Measurements from ENCODE around the gene ZFYVE28. TPM values are rescaled to one million over a fixed set of nuclear protein-coding genes. Genes with fewer than 3 reads are reported as not detected.
A peak's percentile ranks its signal among the peaks of the same experiment; 100 is the strongest.

ZFYVE28 gene
- total RNA-seq, 1 donor from 2014 or later: 5.6 TPM

DNA sequence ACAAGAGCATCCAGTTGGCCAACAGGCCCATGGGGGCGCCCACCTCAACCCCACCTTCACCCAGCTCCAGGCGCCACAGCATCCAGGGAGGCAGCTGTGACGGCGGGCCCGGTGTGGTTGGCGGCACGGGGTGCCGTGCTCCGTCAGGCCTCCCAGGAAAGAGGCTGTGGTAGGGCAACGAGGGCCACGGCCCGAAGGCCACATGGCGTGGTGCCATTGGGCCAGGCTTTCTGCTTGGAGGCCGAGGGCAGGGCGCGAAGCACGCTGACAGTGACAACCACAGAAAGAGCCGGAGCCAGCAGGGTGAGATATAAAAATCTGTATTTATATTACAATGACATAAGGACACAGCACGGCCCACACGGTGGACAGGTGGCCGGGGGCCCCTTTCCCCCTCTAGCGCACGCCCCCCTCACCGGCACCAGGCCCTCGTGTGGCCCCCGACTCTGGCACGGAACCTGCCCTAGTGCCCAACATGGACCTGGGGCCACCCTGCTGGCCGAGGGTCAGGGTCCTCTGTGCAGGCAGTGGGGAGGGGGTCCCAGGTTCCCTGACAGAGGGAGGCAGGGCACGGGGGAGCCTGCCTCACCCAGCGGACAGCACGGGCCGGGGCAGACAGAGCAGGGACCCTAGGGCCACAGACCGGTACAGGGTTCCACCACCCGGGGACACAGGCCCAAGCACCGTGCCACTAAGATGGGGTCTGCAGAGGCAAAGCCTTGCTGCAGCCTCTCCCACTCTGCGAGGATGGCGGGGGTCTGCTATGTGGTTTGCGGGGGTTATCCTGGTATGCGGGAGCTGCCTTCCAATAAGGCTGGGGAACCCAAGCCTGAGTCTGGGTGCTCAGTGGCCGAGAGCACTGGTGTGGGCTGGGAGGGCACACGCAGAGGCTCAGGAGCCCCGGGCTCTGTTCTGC lies 171.1 kb downstream of the ZFYVE28 start:
- intact Hi-C loops (cut with micrococcal nuclease): no loop called here
- Histone ChIP-seq H3K9me3 (replicated peaks) (no peaks in the 10 kb centered on the region), H3K4me3 (no peak overlapping the region), H3K4me1 (peaks cover 42% of the 10 kb centered on the region), H3K27ac (replicated peaks) (no peak overlapping the region), H3K36me3 (peaks cover 48% of the 10 kb centered on the region), H3K27me3 (ENCODE audit: low read depth) (no peaks in the 10 kb centered on the region)
- DNase-seq: peak; percentile 22
- TF ChIP-seq, protein P1, sequence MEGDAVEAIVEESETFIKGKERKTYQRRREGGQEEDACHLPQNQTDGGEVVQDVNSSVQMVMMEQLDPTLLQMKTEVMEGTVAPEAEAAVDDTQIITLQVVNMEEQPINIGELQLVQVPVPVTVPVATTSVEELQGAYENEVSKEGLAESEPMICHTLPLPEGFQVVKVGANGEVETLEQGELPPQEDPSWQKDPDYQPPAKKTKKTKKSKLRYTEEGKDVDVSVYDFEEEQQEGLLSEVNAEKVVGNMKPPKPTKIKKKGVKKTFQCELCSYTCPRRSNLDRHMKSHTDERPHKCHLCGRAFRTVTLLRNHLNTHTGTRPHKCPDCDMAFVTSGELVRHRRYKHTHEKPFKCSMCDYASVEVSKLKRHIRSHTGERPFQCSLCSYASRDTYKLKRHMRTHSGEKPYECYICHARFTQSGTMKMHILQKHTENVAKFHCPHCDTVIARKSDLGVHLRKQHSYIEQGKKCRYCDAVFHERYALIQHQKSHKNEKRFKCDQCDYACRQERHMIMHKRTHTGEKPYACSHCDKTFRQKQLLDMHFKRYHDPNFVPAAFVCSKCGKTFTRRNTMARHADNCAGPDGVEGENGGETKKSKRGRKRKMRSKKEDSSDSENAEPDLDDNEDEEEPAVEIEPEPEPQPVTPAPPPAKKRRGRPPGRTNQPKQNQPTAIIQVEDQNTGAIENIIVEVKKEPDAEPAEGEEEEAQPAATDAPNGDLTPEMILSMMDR (IDR thresholded peaks at IDR 0.05; ENCODE audit: borderline replicate concordance): no peak

DNA sequence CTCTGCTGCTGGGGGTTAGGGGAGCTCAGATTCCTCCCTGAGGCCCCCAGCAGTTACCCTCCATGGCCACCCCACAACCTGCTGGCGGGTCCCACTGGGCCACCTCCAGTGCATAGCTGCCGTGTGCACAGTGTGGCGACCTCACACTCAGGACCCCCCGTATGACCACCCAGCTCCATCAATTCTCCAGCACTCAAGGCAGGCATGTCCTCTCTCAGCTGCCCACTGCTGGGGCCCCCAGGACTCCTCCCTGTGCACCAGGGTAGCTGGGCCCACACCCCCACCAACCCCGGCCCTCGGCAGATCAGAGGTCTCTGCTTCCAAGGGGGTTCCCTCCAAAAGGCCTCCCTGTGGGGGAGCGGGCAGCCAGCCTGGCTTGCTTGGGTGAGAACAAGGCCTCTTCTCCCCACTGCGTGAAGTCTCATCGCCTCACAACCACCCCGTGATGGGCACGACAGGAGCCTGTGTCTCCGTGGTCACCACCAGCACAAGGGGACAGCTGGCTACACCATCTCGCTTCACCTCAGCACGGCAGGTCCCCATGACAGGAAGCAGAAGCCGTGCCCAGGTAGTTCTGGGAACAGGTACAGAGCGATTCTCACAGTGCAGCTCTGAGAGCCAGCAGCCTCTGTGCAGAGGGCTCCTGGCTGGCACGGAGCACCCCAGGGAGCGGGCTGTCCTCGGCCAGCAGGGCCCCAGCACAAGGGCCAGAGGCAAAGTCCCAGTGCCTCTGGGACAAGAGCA lies 171.9 kb downstream of the ZFYVE28 start:
- Histone ChIP-seq H3K36me3 (peaks cover 39% of the 10 kb centered on the region), H3K27ac (replicated peaks) (no peak overlapping the region), H3K4me3 (no peak overlapping the region), H3K27me3 (ENCODE audit: low read depth) (no peaks in the 10 kb centered on the region), H3K4me1 (peaks cover 46% of the 10 kb centered on the region), H3K9me3 (replicated peaks) (no peaks in the 10 kb centered on the region)
- intact Hi-C loops (cut with micrococcal nuclease): no loop called here
- DNase-seq: no peak
- TF ChIP-seq, protein P1 (IDR thresholded peaks at IDR 0.05; ENCODE audit: borderline replicate concordance): no peak

DNA sequence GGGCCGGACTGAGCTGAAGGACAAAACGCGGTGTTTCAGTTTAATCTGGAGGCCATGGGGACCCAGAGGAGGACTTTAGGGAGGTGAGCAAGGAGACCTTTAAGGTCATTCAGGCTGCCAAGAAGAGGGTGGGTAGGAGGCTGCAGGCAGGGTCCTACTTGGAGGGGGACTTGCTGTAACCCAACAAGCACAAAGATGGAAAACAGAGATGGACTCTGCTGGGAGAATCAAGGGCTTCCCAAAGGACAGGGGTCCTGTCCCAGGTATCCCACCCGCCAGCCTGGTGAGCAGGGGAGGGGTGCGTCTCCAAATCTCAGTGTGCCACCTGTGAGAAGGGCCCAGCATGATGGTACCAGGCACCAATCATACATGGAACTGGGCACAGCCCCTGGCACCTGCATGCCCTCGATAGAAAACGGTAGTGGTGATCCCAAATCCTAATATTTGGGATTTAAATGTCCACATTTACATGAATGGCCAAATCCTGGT lies 172.6 kb downstream of the ZFYVE28 start:
- H3K27ac ChIP-seq (replicated peaks): peak overlapping the region; percentile 71
- no peak for DNase-seq
- H3K4me3 ChIP-seq: no peak overlapping the region

DNA sequence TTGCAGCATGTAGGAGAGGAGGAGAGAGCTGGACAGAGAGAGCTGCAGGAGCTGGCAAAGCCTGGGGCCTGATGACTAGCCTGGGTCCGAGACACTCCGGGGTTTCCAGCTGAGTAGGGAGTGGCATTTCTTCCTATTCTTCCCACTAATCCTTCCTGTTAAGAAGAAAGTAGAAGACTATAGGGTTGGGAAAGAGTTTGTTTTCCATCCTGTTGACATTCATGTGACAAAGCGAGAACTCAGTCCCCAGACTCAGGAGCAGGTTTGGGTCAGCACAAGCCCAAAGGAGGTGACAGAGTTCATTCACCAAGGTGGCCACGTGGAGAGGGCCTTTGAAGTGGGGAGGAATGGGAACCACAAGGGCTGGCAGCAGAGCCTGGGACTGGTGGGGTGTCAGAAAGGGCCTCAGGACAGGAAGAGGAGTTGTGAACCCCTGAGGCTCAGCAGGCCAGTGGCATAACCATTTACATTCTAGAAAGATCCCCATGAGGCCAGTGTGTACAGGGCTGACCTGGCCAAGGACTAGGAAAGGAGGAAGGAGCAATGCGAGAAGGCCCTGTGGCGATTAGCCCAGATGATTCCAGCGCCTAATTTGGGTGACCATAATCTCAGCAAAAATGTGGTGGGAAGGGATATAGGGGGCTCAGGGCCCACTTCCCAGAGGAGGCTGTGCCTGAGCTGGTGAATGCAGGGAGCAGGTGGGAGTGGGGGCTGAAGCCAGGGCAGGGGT lies 173.2 kb downstream of the ZFYVE28 start:
- H3K27ac ChIP-seq (replicated peaks): peak overlapping the region; percentile 71
- no peaks in the 10 kb centered on the region for H3K9me3 ChIP-seq (replicated peaks)
- H3K4me1 ChIP-seq: peaks cover 60% of the 10 kb centered on the region
- intact Hi-C loops (cut with micrococcal nuclease): no loop called here
- no peaks in the 10 kb centered on the region for H3K27me3 ChIP-seq (ENCODE audit: low read depth)
- H3K36me3 ChIP-seq: peaks cover 26% of the 10 kb centered on the region
- TF ChIP-seq, protein P1 (IDR thresholded peaks at IDR 0.05; ENCODE audit: borderline replicate concordance): no peak
- H3K4me3 ChIP-seq: no peak overlapping the region
- DNase-seq: peak; percentile 14

More for the DNA sequence above, 172.6 kb downstream of the ZFYVE28 start:
- TF ChIP-seq, protein P1 (IDR thresholded peaks at IDR 0.05; ENCODE audit: borderline replicate concordance): no peak
- intact Hi-C loops (cut with micrococcal nuclease): no loop called here
- Histone ChIP-seq H3K27me3 (ENCODE audit: low read depth) (no peaks in the 10 kb centered on the region), H3K4me1 (peaks cover 54% of the 10 kb centered on the region), H3K9me3 (replicated peaks) (no peaks in the 10 kb centered on the region), H3K36me3 (peaks cover 32% of the 10 kb centered on the region)
